ENCODE data around the gene ZBED4.
A peak's percentile ranks its signal among the peaks of the same experiment; 100 is the strongest.

ZBED4 gene

DNA sequence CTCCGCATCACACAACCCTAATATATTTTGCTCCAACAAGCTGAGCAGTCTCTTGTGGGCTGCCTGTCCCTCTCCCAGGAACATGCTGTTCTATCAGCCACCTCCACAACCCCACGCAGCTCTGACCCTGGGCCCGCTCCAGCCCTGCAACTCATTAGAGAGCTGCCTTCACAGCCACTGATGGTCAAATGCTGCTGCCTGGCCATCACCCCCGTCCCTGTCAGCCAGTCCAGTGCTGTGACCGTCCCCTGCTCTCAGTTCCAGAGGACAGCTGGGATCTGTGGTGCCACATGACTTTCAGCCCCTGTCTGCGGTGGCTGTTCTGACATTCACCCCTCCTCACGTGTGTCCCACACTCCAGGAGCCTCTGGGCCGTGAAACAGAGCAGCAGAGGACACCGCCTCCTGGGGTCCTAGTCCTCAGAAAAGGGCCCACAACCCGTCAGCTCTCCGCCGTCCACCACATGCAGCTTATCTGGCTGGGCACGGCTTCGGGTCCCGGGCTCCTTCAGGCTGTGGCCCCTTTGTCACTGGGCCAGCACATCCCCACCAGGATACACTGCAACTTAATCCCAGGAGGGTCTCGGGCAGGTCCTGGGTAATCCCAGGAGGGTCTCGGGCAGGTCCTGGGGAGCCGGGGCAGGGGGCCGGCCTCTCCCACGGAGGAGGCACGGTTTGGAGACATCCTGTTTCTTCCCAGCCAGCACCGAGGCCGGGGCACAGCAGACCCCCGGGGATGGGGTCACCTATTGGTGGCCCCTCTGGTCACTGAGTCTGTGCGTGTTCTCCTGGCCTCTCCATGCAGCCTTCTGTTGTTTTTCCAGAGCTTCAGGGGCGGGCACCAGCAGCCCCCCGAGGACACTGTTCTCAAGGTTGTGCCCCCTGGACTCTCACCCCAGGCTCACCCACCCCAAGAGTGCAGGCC lies 79.9 kb downstream of the ZBED4 start:
- peaks cover 35% of the 10 kb centered on the region for H3K4me1 ChIP-seq (ENCODE audit: low read length)

DNA sequence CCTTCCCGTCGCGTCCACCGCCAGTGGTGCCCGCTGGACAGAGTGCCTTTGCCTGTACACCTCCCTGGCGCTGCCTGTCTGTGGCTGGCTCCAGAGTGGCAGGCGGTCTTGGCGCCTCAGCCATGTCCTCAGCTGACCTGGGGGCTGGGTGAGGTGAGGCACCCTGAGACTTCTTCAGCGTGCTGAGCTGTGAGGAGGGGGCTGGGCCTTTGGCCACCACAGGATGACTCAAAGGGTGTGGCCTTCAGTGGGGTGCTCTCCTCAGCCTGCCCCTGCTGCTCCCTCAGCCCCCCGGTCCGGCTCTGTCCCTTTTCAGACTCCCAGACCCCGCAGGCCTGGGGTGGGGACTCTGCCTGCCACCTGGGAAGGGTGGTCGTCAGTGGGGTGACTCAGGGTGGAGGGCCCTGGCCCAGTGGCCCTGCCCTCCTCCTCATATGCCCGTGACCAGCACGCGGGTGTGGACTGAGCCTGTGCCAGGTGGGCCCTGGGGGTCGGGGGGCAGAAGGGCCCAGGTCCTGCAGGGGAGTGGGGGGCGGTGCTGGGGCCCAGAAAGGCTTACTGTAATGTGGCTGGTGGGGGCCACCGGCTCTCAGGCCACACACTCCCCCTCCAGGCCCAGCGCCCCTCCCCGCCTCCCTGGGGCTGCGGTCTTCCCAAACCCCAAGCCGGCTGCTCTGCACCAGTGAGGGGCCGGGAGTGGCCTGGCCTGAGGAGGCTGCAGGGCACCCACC lies 80.7 kb downstream of the ZBED4 start:
- peak overlapping the region; percentile 91; the same call in 1 of the 2 replicates for H3K4me2 ChIP-seq (ENCODE audit: low read depth, low read length)
- no peaks in the 10 kb centered on the region for H3K9me3 ChIP-seq (replicated peaks; ENCODE audit: insufficient read depth, low read length)
- peak overlapping the region; percentile 56; the same call in 1 of the 2 replicates for H3K4me3 ChIP-seq (ENCODE audit: low read length)
- no peak overlapping the region for H2AFZ ChIP-seq (ENCODE audit: low read length)
- H4K20me1 ChIP-seq (ENCODE audit: insufficient read depth, low read length) = no peaks in the 10 kb centered on the region
- H3K9ac ChIP-seq (ENCODE audit: low read length) = peak overlapping the region; percentile 55
- H3F3A ChIP-seq (ENCODE audit: insufficient read depth, low read length) = peaks cover 26% of the 10 kb centered on the region; the same call in 1 of the 2 replicates
- no peaks in the 10 kb centered on the region for H3K36me3 ChIP-seq (replicated peaks; ENCODE audit: insufficient read depth, low read length)
- H3K79me2 ChIP-seq (ENCODE audit: low read length) = no peaks in the 10 kb centered on the region
- peaks cover 35% of the 10 kb centered on the region for H3K4me1 ChIP-seq (ENCODE audit: low read length)
- no peak for TF ChIP-seq EZH2phosphoT487 (IDR thresholded peaks at IDR 0.05; ENCODE audit: low read length)
- TF ChIP-seq, protein P1, sequence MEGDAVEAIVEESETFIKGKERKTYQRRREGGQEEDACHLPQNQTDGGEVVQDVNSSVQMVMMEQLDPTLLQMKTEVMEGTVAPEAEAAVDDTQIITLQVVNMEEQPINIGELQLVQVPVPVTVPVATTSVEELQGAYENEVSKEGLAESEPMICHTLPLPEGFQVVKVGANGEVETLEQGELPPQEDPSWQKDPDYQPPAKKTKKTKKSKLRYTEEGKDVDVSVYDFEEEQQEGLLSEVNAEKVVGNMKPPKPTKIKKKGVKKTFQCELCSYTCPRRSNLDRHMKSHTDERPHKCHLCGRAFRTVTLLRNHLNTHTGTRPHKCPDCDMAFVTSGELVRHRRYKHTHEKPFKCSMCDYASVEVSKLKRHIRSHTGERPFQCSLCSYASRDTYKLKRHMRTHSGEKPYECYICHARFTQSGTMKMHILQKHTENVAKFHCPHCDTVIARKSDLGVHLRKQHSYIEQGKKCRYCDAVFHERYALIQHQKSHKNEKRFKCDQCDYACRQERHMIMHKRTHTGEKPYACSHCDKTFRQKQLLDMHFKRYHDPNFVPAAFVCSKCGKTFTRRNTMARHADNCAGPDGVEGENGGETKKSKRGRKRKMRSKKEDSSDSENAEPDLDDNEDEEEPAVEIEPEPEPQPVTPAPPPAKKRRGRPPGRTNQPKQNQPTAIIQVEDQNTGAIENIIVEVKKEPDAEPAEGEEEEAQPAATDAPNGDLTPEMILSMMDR (IDR thresholded peaks at IDR 0.05; ENCODE audit: low read length) = no peak
- no peak for TF ChIP-seq EZH2 (optimal IDR thresholded peaks at IDR 0.05; ENCODE audit: low read depth, low read length)
- DNase-seq = no peak
- H3K27ac ChIP-seq (ENCODE audit: low read length) = no peak overlapping the region
- H3K9me2 ChIP-seq (replicated peaks; ENCODE audit: insufficient read depth, low read length) = no peaks in the 10 kb centered on the region
- no peaks in the 10 kb centered on the region for H3K27me3 ChIP-seq (replicated peaks; ENCODE audit: insufficient read depth, low read length)

More for the DNA sequence above, 79.9 kb downstream of the ZBED4 start:
- H2AFZ ChIP-seq (ENCODE audit: low read length) = no peak overlapping the region
- H3K4me3 ChIP-seq (ENCODE audit: low read length) = no peak overlapping the region
- peaks cover 26% of the 10 kb centered on the region; the same call in 1 of the 2 replicates for H3F3A ChIP-seq (ENCODE audit: insufficient read depth, low read length)
- no peaks in the 10 kb centered on the region for H4K20me1 ChIP-seq (ENCODE audit: insufficient read depth, low read length)
- no peaks in the 10 kb centered on the region for H3K79me2 ChIP-seq (ENCODE audit: low read length)
- no peak overlapping the region for H3K9ac ChIP-seq (ENCODE audit: low read length)
- TF ChIP-seq EZH2 (optimal IDR thresholded peaks at IDR 0.05; ENCODE audit: low read depth, low read length) (no peak), EZH2phosphoT487 (IDR thresholded peaks at IDR 0.05; ENCODE audit: low read length) (no peak)
- TF ChIP-seq, protein P1 (IDR thresholded peaks at IDR 0.05; ENCODE audit: low read length) = no peak
- H3K27ac ChIP-seq (ENCODE audit: low read length) = no peak overlapping the region
- no peak overlapping the region for H3K4me2 ChIP-seq (ENCODE audit: low read depth, low read length)
- H3K9me3 ChIP-seq (replicated peaks; ENCODE audit: insufficient read depth, low read length) = no peaks in the 10 kb centered on the region
- no peaks in the 10 kb centered on the region for H3K36me3 ChIP-seq (replicated peaks; ENCODE audit: insufficient read depth, low read length)
- H3K9me2 ChIP-seq (replicated peaks; ENCODE audit: insufficient read depth, low read length) = no peaks in the 10 kb centered on the region
- no peaks in the 10 kb centered on the region for H3K27me3 ChIP-seq (replicated peaks; ENCODE audit: insufficient read depth, low read length)
- DNase-seq = no peak

DNA sequence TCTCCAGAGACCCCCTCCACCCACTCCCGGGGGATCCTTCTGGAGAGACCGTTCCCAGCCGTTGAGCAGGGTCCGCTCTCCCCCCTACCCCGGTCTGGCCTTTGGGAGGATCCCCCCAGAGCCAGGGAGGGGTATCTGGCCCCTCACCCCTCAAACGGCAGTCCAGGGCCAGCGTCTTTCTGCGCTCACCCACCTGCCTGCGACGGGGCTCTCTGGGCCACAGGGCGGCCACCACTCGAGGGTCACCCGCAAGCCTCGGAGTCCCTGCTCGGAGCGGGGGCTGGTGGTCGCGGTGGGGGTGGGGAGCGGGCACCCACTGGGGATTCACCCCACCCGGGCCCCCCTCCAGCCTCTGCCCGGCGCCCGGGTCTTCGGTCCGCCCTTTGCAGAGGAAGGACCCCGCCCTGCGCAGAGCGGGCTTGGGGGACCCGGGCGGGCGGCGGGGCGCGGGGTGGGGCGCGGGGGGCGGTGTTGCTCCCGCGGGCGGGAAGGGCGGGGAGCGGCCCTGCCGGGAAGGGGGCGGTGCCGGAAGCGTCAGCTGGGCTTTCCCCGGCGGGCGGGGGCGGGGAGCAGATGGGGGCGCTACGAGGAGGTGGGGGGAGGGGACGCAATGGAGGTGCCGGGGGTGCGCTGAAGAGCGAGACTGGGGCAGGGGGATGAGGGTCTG lies 81.4 kb downstream of the ZBED4 start:
- Histone ChIP-seq H3K4me3 (ENCODE audit: low read length) (peak overlapping the region; percentile 56; the same call in 1 of the 2 replicates), H3K27me3 (replicated peaks; ENCODE audit: insufficient read depth, low read length) (no peaks in the 10 kb centered on the region), H3K9me3 (replicated peaks; ENCODE audit: insufficient read depth, low read length) (no peaks in the 10 kb centered on the region), H3K4me2 (ENCODE audit: low read depth, low read length) (peak overlapping the region; percentile 91), H2AFZ (ENCODE audit: low read length) (no peak overlapping the region), H3K27ac (ENCODE audit: low read length) (no peak overlapping the region), H3K36me3 (replicated peaks; ENCODE audit: insufficient read depth, low read length) (no peaks in the 10 kb centered on the region), H3K79me2 (ENCODE audit: low read length) (no peaks in the 10 kb centered on the region), H3K9ac (ENCODE audit: low read length) (peak overlapping the region; percentile 55), H4K20me1 (ENCODE audit: insufficient read depth, low read length) (no peaks in the 10 kb centered on the region), H3F3A (ENCODE audit: insufficient read depth, low read length) (peaks cover 26% of the 10 kb centered on the region; the same call in 1 of the 2 replicates), H3K4me1 (ENCODE audit: low read length) (peaks cover 35% of the 10 kb centered on the region), H3K9me2 (replicated peaks; ENCODE audit: insufficient read depth, low read length) (no peaks in the 10 kb centered on the region)
- TF ChIP-seq EZH2phosphoT487 (IDR thresholded peaks at IDR 0.05; ENCODE audit: low read length) = no peak
- no peak for TF ChIP-seq EZH2 (optimal IDR thresholded peaks at IDR 0.05; ENCODE audit: low read depth, low read length)
- TF ChIP-seq, protein P1 (IDR thresholded peaks at IDR 0.05; ENCODE audit: low read length) = no peak
- peak; percentile 79 for DNase-seq
